22Rv1 (cell line): Measurements from ENCODE around the gene BMP4.

Experiments used
- H3K27ac ChIP-seq: fragments of 450-650 bp; 2 replicates; pipeline ENCODE4 v1.5.1; 2017
- ZFX ChIP-seq: fragments of 450-650 bp; IDR thresholded peaks from 2 replicates; pipeline ENCODE4 v1.6.1; 2017; ENCODE audit warnings: antibody characterized with exemption, borderline replicate concordance
- TF ChIP-seq, protein P1 (sequence below): fragments of 450-650 bp; IDR thresholded peaks from 2 replicates; pipeline ENCODE4 v1.5.1; 2017; ENCODE audit warnings: mild to moderate bottlenecking

BMP4 gene

GRCh38 chr14:53925201-53925766 lies 31.3 kb downstream of the BMP4 start:
- no peak overlapping the region for H3K27ac ChIP-seq
- TF ChIP-seq, protein P1, sequence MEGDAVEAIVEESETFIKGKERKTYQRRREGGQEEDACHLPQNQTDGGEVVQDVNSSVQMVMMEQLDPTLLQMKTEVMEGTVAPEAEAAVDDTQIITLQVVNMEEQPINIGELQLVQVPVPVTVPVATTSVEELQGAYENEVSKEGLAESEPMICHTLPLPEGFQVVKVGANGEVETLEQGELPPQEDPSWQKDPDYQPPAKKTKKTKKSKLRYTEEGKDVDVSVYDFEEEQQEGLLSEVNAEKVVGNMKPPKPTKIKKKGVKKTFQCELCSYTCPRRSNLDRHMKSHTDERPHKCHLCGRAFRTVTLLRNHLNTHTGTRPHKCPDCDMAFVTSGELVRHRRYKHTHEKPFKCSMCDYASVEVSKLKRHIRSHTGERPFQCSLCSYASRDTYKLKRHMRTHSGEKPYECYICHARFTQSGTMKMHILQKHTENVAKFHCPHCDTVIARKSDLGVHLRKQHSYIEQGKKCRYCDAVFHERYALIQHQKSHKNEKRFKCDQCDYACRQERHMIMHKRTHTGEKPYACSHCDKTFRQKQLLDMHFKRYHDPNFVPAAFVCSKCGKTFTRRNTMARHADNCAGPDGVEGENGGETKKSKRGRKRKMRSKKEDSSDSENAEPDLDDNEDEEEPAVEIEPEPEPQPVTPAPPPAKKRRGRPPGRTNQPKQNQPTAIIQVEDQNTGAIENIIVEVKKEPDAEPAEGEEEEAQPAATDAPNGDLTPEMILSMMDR: no peak
- TF ChIP-seq ZFX: no peak

GRCh38 chr14:53924753-53925152 lies 31.9 kb downstream of the BMP4 start:
- no peak for TF ChIP-seq ZFX
- TF ChIP-seq, protein P1: no peak
- no peak overlapping the region for H3K27ac ChIP-seq

GRCh38 chr14:53921027-53921426 lies 35.6 kb downstream of the BMP4 start:
- TF ChIP-seq ZFX: no peak
- TF ChIP-seq, protein P1: no peak
- H3K27ac ChIP-seq: no peak overlapping the region

DNA sequence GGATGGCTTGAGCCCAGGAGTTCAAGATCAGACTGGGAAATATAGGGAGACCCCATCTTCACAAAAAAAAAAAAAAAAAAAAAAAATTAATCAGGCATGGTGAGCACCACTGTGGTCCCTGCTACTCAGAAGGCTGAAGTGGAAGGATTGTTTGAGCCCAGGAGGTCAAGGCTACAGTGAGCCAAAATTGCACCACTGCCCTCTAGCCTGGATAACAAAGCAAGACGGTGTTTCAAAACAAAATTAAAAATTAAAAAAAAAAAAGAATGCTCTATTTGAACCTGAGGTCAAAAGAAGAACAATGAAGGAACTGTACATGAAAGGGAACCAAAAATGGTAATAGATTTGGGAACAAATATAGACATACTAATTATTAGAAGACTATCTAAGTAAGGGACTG lies 40.4 kb downstream of the BMP4 start:
- no peak overlapping the region for H3K27ac ChIP-seq
- no peak for TF ChIP-seq ZFX
- TF ChIP-seq, protein P1: no peak

DNA sequence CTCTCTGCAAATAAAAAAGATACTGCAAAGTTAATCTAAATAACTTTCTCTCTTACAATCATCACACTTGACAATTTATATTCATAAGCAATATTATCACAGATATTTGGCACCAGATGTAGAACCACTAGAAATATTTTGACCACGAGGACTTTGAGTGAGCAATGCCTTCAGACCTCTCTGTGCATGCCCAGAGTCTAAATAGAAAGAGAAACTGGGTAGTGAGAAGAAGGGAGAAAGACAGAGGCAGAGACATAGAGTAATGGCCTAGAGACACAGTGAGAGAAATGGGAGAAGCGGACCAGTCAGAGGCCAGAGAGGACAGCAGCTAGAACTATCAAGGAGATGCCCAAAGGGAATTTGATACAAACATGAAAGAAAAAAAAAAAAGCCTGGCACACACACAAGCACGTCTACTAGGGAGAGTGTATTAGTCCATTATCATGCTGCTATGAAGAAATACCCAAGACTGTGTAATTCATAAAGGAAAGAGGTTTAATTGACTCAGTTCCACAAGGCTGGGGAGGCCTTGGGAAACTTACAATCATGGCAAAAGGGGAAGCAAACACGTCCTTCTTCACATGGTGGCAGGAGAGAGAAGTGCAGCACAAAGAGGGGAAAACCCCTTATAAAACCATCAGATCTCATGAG lies 41.1 kb downstream of the BMP4 start:
- no peak for TF ChIP-seq ZFX
- TF ChIP-seq, protein P1: no peak
- H3K27ac ChIP-seq: no peak overlapping the region

DNA sequence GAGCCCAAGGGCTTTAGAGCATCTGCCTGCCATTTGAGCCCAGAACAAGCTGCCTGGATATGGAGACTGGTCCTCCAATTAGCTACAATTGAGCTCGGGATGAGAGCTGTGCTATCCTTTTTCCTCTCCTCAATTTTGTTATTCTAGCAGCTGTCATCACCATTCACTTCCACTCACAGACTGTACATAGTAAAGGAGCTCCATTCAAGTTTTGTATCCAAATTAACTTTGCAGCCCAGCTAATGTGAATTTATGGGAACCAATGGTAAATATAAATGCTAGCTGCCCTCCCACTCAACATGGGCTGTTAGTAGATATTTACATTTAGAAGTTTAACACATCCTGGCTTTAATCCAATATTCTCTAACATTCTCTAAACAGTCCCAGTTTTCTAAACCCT lies 44.6 kb downstream of the BMP4 start:
- TF ChIP-seq ZFX: no peak
- TF ChIP-seq, protein P1: no peak

DNA sequence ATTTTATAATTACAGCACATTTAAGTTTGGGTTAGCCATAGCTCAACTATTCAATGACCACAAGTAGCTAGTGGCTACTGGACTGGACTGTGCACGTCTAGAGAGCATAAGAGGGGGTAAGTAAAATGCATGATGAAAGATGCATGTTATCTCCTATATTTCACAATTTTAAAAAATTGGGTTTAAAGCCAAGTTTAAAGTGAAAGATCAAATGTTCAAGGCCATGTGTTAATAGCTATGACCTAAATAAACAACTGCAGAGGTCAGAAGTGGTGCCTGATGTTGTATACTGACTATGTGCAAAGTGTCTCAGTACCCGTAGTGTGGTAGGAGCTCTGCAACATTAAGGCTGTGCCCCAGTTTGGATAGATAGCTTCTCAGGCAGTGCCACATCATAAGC lies 48.2 kb downstream of the BMP4 start:
- H3K27ac ChIP-seq: no peak overlapping the region
- TF ChIP-seq, protein P1: no peak
- TF ChIP-seq ZFX: no peak

More for the DNA sequence above, 44.6 kb downstream of the BMP4 start:
- H3K27ac ChIP-seq: no peak overlapping the region
